T-helper 2 cell treated with Interferon-gamma antibody and Interleukin-4, amounts not matched to agents 100 ng/mL and 5 ng/mL, for 36 hours (primary cell): ENCODE measurements around the gene NRCAM. TPM values are rescaled to one million over a fixed set of nuclear protein-coding genes. Genes with fewer than 3 reads are reported as not detected.

Source experiments
- intact Hi-C: fragments of 100-400 bp; cut with micrococcal nuclease; formaldehyde crosslinking; loops from one replicate; pipeline ENCODE4 v1.15.1; 2023
- total RNA-seq: library from RNA; stranded (reverse); gene quantifications from 2 replicates; pipeline ENCODE4 v1.2.3, GENCODE V29; 2022

Gene NRCAM
- total RNA-seq, 1 donor from 2014 or later: not detected

GRCh38 chr7:108165723-108166122 lies 290.5 kb downstream of the NRCAM start:
- intact Hi-C loops: no loop called here

GRCh38 chr7:108164946-108165345 lies 291.3 kb downstream of the NRCAM start:
- intact Hi-C loops: no loop called here

GRCh38 chr7:108164342-108164741 lies 291.9 kb downstream of the NRCAM start:
- intact Hi-C loops: no loop called here

- intact Hi-C loops: no loop called here
Measured at GRCh38 chr7:108158776-108159175, 297.5 kb downstream of the NRCAM start.

DNA sequence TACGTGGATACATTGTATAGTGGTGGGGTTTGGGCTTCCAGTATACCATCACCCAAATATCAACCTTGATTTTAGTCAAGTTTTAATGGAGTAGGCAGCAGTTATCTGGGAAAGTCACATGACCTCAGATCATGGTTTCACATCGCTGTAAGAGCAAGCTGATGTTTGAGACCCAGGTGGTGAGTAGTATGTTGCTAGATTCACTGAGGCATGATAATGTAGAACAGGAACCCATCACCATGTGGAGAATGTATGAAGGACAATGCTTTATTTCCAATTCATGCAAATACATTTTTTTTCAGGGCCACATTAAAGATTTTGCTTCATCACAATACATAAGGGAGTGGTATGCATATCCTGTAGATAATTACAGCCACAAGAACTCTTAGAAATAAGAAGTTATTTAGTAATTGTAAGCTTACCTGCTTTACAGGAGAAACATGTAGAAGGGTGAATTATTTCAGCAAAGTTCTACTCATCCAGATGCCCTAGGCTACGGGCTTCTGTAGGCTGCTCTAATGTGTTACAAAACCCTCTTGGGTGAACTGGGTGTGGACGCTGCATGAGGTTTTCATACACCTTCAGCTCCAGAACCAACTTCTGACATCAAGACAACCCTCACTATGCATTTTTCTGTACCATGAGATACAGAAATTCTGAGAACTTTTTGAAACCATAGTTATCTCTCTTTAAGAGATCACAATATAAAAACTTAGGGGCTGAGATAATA lies 298.5 kb downstream of the NRCAM start:
- intact Hi-C loops: no loop called here

GRCh38 chr7:108156897-108157605 lies 299.2 kb downstream of the NRCAM start:
- intact Hi-C loops: no loop called here

GRCh38 chr7:108152198-108152597 lies 304.0 kb downstream of the NRCAM start:
- intact Hi-C loops: no loop called here

- intact Hi-C loops: no loop called here
Measured at GRCh38 chr7:108149908-108150307, 306.3 kb downstream of the NRCAM start.

DNA sequence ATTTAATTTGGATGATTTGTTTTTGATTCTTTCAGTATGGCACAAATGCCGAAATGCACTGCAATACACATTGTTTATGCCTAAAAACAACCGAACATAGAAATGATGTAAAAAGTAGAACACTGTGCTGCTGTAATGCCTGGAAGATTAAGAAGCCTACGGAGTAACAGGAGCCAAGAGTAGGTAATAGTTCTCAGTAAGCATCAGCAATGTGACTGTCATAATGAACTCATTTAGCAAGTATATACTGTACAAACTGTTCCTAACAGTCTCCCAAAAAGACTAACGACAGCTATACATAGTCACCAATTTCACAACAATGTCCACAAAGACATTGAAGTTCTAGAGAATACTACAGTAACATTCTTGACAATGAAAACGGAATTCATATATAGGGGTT lies 307.1 kb downstream of the NRCAM start:
- intact Hi-C loops: no loop called here

DNA sequence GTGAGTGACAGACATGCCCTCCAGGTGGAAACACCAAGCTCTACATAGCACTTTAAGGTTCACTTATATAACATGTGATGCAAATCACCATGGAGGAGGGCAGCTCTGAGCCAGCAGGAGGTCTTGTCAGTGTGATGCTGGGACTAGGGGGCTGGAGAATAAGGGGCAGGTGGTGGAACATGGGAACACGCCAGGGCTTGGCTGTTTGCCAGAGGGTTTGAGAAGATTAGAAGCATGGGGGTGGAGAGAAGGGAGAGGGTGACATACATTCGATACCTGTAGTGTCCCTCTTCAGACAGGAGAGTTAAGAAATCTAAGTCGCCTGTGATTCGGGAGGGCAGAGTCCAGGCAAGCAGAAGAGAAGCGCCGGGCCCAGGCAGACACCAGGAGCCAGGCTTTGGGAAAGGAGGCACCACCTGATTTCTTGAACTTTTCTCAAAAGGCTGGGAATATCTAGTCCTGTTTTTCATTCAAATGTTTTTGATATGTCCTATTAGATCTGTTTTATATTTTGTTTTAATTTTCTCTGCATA lies 309.1 kb downstream of the NRCAM start:
- intact Hi-C loops: no loop called here

GRCh38 chr7:108146070-108146842 lies 310.0 kb downstream of the NRCAM start:
- intact Hi-C loops: loop anchor here (1.0 kb wide), 3 partner anchors 32 to 267 kb away; no protein-coding TSS in a partner anchor

DNA sequence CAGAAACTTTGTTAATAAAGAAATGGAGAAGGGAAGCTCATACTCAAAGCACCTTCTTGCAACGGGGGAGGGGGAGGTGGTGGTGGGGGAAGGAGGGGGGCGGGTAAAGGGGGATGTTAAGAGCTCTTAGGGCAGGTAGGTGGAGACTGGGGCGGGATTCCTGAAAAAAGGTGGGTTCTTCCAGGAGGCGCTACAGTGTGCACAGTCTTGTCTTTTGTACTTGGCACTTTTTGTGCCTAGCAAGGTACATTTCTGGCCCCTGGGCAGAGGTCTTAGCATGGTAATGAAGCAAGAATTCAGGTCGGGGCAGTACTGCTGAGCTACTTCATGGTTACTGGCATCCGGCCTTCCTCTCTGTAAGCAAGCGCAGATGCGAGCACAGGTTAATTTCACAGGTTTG lies 310.8 kb downstream of the NRCAM start:
- intact Hi-C loops: no loop called here

- intact Hi-C loops: no loop called here
Measured at GRCh38 chr7:108144931-108145330, 311.3 kb downstream of the NRCAM start.

GRCh38 chr7:108143658-108144420 lies 312.4 kb downstream of the NRCAM start:
- intact Hi-C loops: no loop called here

DNA sequence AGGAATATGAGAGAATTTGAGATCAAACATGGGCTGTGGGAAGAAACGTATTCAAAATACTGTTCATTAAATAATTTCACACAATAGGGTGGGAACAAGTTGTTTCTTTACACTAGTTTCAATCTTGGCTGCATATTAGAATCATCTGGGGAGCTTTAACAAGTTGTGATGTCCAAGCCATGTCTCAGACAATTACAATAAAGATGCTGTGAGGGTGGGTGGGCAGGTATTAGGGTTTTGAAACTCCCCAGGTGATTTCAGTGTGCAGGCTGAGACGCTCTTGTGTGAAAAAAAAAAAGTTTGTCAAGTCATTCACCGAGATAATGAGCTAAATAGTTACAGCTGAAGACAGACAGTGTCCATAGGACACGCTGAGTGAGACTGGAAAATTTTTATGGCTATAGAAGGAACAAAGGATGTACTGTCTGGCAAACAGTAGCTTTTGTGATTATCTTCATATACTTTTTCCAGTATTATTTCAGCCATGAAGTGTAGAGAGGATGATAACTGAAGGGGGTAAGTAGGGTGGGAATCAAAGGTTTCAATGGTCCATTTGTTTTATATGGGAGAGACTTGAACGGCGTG lies 313.5 kb downstream of the NRCAM start:
- intact Hi-C loops: no loop called here

GRCh38 chr7:108142180-108142579 lies 314.1 kb downstream of the NRCAM start:
- intact Hi-C loops: no loop called here

GRCh38 chr7:108140671-108141070 lies 315.6 kb downstream of the NRCAM start:
- intact Hi-C loops: no loop called here

DNA sequence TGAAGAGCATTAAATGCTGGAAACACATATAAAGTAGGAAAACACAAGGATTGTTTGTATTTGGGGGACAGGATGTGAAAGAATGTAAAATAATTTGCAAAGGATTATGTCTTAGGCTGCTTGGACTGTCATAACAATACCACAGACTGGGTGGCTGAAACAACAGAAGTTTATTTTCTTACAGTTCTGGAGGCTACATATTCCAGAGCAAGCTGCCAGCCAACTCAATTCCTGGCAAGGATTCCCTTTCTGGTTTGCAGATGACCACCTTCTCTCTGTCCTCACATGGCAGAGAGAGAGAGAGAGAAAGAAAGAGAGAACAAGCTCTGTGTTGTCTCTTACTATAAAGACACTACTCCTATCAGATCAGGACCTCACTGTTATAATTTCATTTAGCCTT lies 317.3 kb downstream of the NRCAM start:
- intact Hi-C loops: no loop called here

DNA sequence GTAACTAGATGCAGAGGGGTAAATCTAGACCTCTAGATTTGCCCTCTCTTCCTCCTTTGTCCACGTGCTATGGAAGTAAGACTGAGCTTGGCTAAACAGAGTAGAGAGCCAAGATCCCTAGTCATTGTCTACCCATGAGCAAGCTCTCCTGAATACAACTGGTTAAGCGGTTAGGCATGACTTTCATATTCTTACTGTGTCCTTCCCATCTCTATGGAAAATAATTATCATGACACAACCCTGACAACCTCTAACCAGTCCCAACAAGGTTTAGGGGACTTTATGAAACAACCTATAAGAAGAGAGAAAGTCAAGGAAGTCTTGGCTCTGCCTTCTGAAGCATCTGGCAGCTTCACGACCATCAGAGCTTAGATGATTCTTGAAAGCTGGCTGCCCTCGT lies 318.2 kb downstream of the NRCAM start:
- intact Hi-C loops: no loop called here

DNA sequence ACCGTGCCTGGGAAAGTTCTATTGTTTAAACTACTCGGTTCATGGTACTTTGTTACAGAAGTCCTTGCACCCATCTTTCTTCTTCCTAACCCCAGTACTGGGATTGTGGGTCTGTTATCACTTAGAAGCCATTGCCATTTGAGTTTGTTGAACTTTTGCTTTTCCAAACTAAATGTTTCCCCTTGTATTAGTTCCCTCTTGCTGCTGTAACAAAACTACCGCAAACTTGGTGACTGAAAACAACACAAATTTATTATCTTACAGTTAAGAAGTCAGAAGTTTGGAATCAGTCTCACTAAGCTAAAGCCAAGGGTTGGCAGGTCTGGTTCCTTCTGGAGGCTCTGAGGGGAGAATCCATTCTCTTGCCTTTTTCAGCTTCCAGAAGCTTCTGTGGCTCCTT lies 319.2 kb downstream of the NRCAM start:
- intact Hi-C loops: no loop called here

DNA sequence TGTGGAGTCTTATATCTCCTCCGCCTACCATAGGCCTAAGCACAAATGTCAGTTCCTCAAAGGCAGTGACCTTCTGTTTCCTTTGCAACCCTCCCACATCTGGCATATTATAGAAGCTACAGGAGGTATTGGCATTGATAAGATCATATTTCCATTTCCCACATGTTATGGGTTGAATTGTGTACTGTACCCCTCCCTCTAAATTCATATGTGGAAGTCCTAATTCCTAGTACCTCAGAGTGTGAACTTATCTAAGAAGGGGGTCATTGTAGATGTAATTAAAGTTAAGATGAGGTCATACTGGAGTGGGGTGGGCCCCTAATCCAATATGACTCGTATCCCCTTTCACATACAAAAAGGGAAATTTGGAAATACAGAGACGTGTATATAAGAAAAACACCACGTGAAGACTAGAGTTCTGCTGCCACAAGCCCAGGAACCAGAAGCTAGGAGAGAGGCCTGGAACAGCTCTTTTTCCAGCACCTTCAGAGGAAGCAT lies 320.0 kb downstream of the NRCAM start:
- intact Hi-C loops: no loop called here
